Measurements from ENCODE around the gene PDLIM5.
"Not testable (repeated sequence)": the region's sequence is repeated elsewhere in the genome, so short reads cannot be mapped to it uniquely, and the experiment has no call there.

The PDLIM5 gene

DNA sequence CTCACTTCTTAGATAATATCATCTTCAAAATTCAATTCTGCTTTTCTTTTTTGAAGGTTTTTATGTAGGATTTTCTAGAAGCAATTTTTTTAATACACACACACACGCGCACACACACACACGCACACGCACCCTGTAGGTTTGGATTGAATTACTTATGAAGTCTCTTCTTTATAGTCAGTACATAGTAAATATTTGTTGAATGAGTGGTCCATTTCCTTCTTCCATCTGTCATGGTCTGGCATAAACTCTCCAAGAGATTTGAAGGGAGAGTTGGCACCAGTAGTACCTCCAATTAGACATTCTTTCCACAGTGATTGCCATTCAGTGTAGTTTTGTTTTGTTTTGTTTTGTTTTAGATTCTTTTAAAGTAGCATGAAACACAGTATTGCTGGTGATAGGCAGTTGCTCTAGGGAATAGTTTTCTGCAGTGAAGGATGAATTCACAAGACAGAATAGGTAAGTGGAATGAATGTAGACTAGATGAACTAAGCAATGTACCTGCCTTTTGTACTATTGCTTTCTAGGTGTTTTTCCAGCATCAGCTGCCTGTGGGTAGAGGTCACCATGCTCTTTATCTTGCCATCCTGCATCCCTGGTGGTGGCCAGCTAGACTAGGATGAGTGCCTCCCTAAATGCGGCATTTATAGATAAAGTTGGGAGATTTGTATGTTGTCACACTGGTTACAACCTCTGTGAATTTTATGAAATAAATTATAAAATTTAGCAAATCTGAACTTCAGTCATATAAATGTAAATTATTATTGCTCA is 20.5 kb downstream of the PDLIM5 start:
- peaks cover 2% of the 10 kb centered on the region for H3K36me3 ChIP-seq (replicated peaks)
- H3K27me3 ChIP-seq (replicated peaks) = no peaks in the 10 kb centered on the region
- H3K4me3 ChIP-seq (ENCODE audit: low read depth, low read length) = no peak overlapping the region
- in situ Hi-C loops (cut with HindIII; ENCODE audit: low pct_ligation_motif_present, low sequenced_read_pairs) = no loop called here
- no peak overlapping the region for H3K27ac ChIP-seq
- TF ChIP-seq, protein P1, sequence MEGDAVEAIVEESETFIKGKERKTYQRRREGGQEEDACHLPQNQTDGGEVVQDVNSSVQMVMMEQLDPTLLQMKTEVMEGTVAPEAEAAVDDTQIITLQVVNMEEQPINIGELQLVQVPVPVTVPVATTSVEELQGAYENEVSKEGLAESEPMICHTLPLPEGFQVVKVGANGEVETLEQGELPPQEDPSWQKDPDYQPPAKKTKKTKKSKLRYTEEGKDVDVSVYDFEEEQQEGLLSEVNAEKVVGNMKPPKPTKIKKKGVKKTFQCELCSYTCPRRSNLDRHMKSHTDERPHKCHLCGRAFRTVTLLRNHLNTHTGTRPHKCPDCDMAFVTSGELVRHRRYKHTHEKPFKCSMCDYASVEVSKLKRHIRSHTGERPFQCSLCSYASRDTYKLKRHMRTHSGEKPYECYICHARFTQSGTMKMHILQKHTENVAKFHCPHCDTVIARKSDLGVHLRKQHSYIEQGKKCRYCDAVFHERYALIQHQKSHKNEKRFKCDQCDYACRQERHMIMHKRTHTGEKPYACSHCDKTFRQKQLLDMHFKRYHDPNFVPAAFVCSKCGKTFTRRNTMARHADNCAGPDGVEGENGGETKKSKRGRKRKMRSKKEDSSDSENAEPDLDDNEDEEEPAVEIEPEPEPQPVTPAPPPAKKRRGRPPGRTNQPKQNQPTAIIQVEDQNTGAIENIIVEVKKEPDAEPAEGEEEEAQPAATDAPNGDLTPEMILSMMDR (IDR thresholded peaks at IDR 0.05; ENCODE audit: low read depth, low read length, missing control alignments) = no peak
- DNase-seq = no peak

DNA sequence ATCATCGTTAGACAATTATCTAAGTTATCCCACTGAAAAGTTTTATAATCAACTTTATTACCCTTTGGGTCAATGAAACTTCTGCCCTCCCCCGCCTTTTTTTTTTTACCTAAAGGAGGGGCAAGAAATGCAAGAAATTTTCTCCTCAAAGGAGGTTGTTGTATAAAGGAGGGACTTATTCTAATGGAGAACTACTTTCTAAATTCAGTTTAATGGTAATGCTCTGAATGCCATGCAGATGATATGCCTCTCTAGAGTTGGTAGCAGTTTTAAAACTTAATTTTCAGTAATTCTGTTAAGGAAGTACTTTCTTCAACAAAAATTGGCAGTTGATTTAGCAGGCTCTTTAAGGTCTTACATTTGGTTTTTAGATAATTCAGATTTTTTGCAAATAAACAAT is 23.3 kb downstream of the PDLIM5 start:
- in situ Hi-C loops (cut with HindIII; ENCODE audit: low pct_ligation_motif_present, low sequenced_read_pairs) = no loop called here
- Histone ChIP-seq H3K36me3 (replicated peaks) (peaks cover 2% of the 10 kb centered on the region), H3K4me3 (ENCODE audit: low read depth, low read length) (no peak overlapping the region), H3K27me3 (replicated peaks) (no peaks in the 10 kb centered on the region), H3K27ac (no peak overlapping the region)
- no peak for DNase-seq
- TF ChIP-seq, protein P1 (IDR thresholded peaks at IDR 0.05; ENCODE audit: low read depth, low read length, missing control alignments) = no peak

DNA sequence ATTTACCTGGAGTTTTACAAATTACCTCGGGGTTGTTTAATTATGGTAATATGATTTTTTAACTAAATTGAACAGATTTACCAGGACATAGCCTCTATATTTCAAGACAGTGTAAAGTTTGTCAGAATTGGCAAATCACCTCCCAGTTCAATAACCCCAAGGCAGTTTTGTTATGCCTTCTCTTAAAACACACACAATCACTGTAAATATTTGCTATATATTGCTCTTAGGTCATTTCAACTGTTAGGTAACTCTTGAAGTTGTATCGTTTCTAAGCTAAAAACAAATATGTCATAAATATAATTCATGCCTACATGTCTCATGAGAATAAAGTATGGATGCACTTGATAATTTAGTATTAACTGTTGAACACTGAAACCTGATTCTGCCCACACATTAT is 24.1 kb downstream of the PDLIM5 start:
- in situ Hi-C loops (cut with HindIII; ENCODE audit: low pct_ligation_motif_present, low sequenced_read_pairs) = no loop called here
- peaks cover 2% of the 10 kb centered on the region for H3K36me3 ChIP-seq (replicated peaks)
- TF ChIP-seq, protein P1 (IDR thresholded peaks at IDR 0.05; ENCODE audit: low read depth, low read length, missing control alignments) = no peak

DNA sequence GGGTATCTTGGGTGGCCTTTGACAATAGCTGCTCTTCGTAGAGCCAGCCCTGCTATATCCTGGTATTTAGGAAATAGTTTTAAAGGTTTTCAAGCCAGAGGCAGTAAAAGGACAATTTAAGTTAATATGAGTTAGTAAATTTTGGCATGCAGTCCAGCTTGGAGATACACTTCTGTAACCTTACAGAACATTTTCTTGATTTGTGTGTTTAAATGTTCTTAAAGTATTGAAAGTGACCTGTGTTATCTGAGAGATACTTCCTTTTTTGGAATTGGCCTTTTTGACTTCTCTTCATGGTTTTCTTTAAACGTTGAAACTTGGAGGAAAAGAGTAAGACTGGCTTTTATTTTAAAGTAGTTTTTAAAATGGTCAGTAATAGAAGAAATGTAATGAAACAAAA is 25.5 kb downstream of the PDLIM5 start:
- Histone ChIP-seq H3K27ac (no peak overlapping the region), H3K27me3 (replicated peaks) (no peaks in the 10 kb centered on the region), H3K4me3 (ENCODE audit: low read depth, low read length) (no peak overlapping the region), H3K36me3 (replicated peaks) (peaks cover 2% of the 10 kb centered on the region)
- in situ Hi-C loops (cut with HindIII; ENCODE audit: low pct_ligation_motif_present, low sequenced_read_pairs) = no loop called here
- TF ChIP-seq, protein P1 (IDR thresholded peaks at IDR 0.05; ENCODE audit: low read depth, low read length, missing control alignments) = no peak
- no peak for DNase-seq

More for the DNA sequence above, 24.1 kb downstream of the PDLIM5 start:
- Histone ChIP-seq H3K27me3 (replicated peaks) (no peaks in the 10 kb centered on the region), H3K4me3 (ENCODE audit: low read depth, low read length) (no peak overlapping the region), H3K27ac (no peak overlapping the region)
- DNase-seq = no peak

DNA sequence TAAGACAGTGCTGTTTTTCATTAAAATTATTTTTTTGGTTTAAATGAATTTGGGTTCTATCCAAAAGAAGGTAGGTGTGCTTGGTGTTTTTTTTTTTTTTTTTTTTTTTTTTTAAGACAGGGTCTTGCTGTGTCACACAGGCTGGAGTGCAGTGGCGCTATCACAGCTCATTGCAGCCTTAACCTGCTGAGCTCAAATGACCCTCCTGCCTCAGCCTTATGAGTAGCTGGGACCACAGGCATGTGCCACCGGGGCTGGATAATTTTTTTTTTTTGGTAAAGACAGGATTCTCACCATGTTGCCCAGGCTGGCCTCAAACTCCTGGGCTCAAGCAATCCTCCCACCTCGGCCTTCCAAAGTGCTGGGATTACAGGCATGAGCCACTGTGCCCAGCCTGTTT is 27.1 kb downstream of the PDLIM5 start:
- in situ Hi-C loops (cut with HindIII; ENCODE audit: low pct_ligation_motif_present, low sequenced_read_pairs); DNase-seq; H3K27me3 ChIP-seq (replicated peaks); H3K4me3 ChIP-seq (ENCODE audit: low read depth, low read length); H3K27ac ChIP-seq; H3K36me3 ChIP-seq (replicated peaks): not testable (repeated sequence)

DNA sequence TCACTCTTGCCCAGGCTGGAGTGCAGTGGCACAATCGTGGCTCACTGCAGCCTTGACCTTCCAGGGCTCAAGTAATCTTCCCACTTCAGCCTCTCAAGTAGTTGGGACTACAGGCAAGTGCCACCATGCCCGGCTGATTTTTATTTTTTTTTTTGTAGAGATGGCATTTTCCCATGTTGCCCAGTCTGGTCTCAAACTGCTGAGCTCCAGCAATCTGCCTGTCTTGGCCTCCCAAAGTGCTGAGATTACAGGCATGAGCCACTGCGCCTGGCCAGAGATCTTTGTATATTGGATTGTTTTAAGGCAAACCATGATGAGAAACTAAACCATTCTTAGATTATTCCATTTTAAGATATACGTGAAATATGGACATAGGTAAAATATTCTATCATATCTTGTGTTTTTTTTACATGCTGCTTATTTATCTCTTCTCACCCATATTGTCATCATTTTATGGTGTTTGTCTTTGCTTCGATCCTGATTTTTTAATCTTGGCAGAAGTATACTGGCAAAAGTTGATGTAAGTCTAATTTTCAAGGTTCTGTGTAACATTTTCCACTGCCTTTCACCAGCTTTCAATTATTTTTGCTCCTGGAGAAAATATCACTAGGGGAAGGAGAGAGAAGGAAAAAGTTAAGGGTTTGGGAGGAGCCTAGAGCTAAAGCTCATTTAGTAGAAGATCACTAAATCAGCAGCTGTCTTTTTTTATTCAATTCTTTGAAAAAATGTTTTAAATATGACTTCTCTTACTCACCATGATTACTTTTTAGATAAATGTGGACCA is 27.8 kb downstream of the PDLIM5 start:
- Histone ChIP-seq H3K27me3 (replicated peaks) (no peaks in the 10 kb centered on the region), H3K36me3 (replicated peaks) (no peaks in the 10 kb centered on the region), H3K27ac (no peak overlapping the region), H3K4me3 (ENCODE audit: low read depth, low read length) (no peak overlapping the region)
- no peak for DNase-seq
- in situ Hi-C loops (cut with HindIII; ENCODE audit: low pct_ligation_motif_present, low sequenced_read_pairs) = no loop called here
- TF ChIP-seq, protein P1 (IDR thresholded peaks at IDR 0.05; ENCODE audit: low read depth, low read length, missing control alignments) = no peak
